Colonic mucosa (tissue), 4 donors: ENCODE data around the gene CFAP61. TPM values are rescaled to one million over a fixed set of nuclear protein-coding genes. Genes with fewer than 3 reads are reported as not detected.

Experiments
- DNase-seq: peaks from one replicate; pipeline ENCODE4 v3.0.0-alpha.2; 2020
- H3K27ac ChIP-seq: fragments of 200-600 bp; one replicate; pipeline ENCODE4 v1.8.0; 2021
- H3K27me3 ChIP-seq: fragments of 200-600 bp; one replicate; pipeline ENCODE4 v1.8.0; 2021
- H3K36me3 ChIP-seq: fragments of 200-600 bp; one replicate; pipeline ENCODE4 v1.8.0; 2021
- H3K4me1 ChIP-seq: fragments of 200-600 bp; one replicate; pipeline ENCODE4 v1.8.0; 2021; ENCODE audit warnings: mild to moderate bottlenecking
- H3K4me3 ChIP-seq: fragments of 200-600 bp; one replicate; pipeline ENCODE4 v1.8.0; 2021
- H3K9ac ChIP-seq, 2 donors: one replicate each; pipeline ENCODE4 v1.7.0; 2013; ENCODE audit warnings: control low read depth in 2 of 2, low read depth in 2 of 2, low read length in 2 of 2
- H3K9me3 ChIP-seq: fragments of 200-600 bp; one replicate; pipeline ENCODE4 v1.8.0; 2021
- intact Hi-C: fragments of 100-400 bp; cut with DNase I; formaldehyde crosslinking; loops from one replicate; pipeline ENCODE4 v1.14.1; 2022
- total RNA-seq, 2 donors: library from RNA; stranded (reverse); fragmentation: NEBNext Ultra II Directional in 1 of 2; extraction: Animal tissue kit (Norgen Biotek cat#: 25700) in 1 of 2; gene quantifications; one replicate each; pipeline ENCODE4 v1.2.1, GENCODE V29; 2021
- TF ChIP-seq, protein P1 (sequence below): fragments of 200-600 bp; IDR thresholded peaks from one replicate; pipeline ENCODE4 v1.8.0; 2022; ENCODE audit warnings: antibody characterized with exemption, mild to moderate bottlenecking
- donor health status: healthy.
- donor health status: DM: no; HTN: no; CAD: no.
- donor health status: DM: no; HTN: no; CAD: no.

CFAP61 gene
- total RNA-seq, 2 donors from 2014 or later: 0.32 TPM; not detected in 1

DNA sequence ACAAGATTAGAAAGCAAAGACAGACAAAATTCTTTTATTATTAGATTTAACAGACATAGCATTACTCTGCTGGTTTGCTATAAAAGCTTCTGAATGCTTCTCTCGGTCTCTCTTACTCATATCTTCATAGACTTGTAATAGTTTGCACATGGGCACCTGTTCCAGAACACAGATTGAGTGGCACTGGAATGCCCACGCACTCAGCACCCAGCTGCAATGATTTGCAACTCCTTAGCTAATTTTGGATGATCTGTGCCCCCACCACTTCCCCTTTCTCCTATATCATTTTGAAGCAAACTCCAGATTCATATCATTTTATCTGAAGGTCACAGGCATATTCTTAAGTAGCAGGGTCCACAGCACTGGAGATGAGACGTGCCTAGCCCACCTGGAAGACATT, 148.8 kb downstream of the CFAP61 start:
- intact Hi-C loops: no loop called here
- no peak overlapping the region for H3K27ac ChIP-seq
- no peaks in the 10 kb centered on the region for H3K36me3 ChIP-seq
- DNase-seq: no peak
- TF ChIP-seq, protein P1, sequence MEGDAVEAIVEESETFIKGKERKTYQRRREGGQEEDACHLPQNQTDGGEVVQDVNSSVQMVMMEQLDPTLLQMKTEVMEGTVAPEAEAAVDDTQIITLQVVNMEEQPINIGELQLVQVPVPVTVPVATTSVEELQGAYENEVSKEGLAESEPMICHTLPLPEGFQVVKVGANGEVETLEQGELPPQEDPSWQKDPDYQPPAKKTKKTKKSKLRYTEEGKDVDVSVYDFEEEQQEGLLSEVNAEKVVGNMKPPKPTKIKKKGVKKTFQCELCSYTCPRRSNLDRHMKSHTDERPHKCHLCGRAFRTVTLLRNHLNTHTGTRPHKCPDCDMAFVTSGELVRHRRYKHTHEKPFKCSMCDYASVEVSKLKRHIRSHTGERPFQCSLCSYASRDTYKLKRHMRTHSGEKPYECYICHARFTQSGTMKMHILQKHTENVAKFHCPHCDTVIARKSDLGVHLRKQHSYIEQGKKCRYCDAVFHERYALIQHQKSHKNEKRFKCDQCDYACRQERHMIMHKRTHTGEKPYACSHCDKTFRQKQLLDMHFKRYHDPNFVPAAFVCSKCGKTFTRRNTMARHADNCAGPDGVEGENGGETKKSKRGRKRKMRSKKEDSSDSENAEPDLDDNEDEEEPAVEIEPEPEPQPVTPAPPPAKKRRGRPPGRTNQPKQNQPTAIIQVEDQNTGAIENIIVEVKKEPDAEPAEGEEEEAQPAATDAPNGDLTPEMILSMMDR: no peak
- H3K4me1 ChIP-seq: no peaks in the 10 kb centered on the region
- no peak overlapping the region for H3K9ac ChIP-seq
- no peaks in the 10 kb centered on the region for H3K27me3 ChIP-seq
- H3K4me3 ChIP-seq: no peak overlapping the region
- H3K9me3 ChIP-seq: no peaks in the 10 kb centered on the region

DNA sequence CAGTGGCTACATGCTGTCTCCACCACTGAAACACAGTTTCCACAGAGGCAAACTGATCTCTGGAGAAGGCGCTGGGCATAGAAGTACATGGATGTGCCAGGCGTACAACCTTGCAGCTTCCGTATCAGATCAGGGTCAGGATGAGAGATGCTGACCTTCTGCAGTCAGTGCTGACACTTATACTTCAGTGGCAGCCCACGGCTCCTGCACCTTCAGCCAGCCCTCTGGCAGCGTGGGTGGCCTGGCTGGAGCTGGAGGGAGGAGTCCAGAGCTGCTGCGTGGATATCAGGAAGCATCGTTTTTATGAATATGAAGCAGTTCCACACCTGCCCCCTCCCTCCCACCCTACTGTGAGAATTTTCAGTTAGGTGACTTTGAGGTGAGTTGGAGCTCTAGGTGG, 149.3 kb downstream of the CFAP61 start:
- intact Hi-C loops: no loop called here
- no peak for DNase-seq
- Histone ChIP-seq H3K27me3 (no peaks in the 10 kb centered on the region), H3K4me3 (no peak overlapping the region), H3K9me3 (no peaks in the 10 kb centered on the region), H3K36me3 (no peaks in the 10 kb centered on the region), H3K4me1 (no peaks in the 10 kb centered on the region), H3K9ac (no peak overlapping the region), H3K27ac (no peak overlapping the region)
- TF ChIP-seq, protein P1: no peak

DNA sequence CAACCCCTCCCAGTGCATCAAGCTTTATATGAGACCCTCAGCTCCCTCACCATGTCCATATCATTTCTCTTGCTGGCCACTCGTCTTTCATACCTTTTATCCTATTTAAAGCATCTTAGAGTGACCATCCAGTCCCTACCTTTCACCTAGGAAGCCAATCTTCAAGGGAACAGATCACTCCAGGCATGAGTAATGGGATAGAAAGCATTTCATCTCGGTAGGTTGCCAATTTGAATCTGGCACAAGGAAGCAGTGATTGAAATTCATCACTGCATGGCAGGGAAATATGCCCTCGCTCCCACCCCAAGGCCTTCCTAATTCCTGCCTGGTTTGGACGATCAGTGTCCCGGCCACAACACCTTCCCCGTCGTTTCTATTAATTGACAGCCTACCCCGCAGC, 150.4 kb downstream of the CFAP61 start:
- intact Hi-C loops: no loop called here
- no peak for DNase-seq
- H3K4me1 ChIP-seq: no peaks in the 10 kb centered on the region
- no peaks in the 10 kb centered on the region for H3K36me3 ChIP-seq
- no peak overlapping the region for H3K9ac ChIP-seq
- no peak overlapping the region for H3K4me3 ChIP-seq
- TF ChIP-seq, protein P1: no peak
- H3K27me3 ChIP-seq: no peaks in the 10 kb centered on the region
- H3K9me3 ChIP-seq: no peaks in the 10 kb centered on the region
- no peak overlapping the region for H3K27ac ChIP-seq

DNA sequence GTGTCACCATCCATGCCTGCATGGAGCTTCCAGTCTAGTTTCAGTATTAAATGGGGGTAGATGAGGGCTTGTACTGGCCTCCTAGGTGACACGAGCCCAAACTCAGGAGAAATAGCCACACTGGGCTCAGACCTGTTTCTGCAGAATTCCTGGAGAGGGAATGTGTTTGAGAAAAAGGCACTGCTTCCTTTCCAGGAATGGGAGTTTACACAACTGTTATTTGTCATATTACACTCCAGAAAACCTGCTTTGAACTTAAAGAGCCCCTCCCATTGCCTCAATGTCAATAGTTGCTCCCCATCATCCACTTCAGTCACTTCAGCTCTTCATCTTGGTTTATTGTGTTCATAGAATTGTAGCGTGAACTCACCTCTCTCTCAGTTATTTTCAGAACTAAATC, 151.5 kb downstream of the CFAP61 start:
- TF ChIP-seq, protein P1: no peak
- intact Hi-C loops: no loop called here
- no peak for DNase-seq

DNA sequence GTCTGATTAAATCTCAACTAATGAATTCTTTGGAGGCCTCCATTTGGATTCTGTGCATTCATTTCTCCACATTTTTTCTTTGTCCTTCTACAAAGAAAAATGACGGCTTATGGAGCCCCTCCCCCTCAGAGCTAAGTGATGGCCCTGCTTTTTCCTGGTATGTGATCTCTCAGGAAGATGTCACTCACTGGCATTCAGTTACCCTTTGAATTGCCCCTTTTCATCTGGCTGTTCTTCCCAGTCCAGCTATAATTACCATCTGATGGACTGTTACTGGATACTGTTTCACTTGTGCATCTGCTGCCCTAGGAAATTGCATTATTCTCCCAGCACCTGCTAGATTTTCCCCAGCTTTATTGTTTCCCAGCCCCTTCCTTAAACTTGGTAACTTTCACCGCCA, 151.9 kb downstream of the CFAP61 start:
- TF ChIP-seq, protein P1: no peak
- Histone ChIP-seq H3K27me3 (no peaks in the 10 kb centered on the region), H3K36me3 (no peaks in the 10 kb centered on the region), H3K27ac (no peak overlapping the region), H3K9me3 (no peaks in the 10 kb centered on the region), H3K9ac (no peak overlapping the region), H3K4me1 (no peaks in the 10 kb centered on the region), H3K4me3 (no peak overlapping the region)
- DNase-seq: no peak
- intact Hi-C loops: no loop called here

More for the DNA sequence above, 151.5 kb downstream of the CFAP61 start:
- Histone ChIP-seq H3K9me3 (no peaks in the 10 kb centered on the region), H3K36me3 (no peaks in the 10 kb centered on the region), H3K27me3 (no peaks in the 10 kb centered on the region), H3K4me1 (no peaks in the 10 kb centered on the region), H3K9ac (no peak overlapping the region), H3K4me3 (no peak overlapping the region), H3K27ac (no peak overlapping the region)
